Endothelial cell (in vitro differentiated cells): Measurements from ENCODE around the gene GRM8. TPM values are rescaled to one million over a fixed set of nuclear protein-coding genes. Genes with fewer than 3 reads are reported as not detected.

ENCODE experiments used
- DNase-seq: peaks from one replicate; pipeline ENCODE4 v3.0.0; 2021; ENCODE audit warnings: low spot score
- H3K27ac Mint-ChIP-seq: one replicate; pipeline ENCODE4 v1.8.0; 2021; ENCODE audit warnings: mixed read lengths, inconsistent platforms; ENCODE audit not compliant: unreplicated experiment
- H3K27me3 Mint-ChIP-seq: one replicate; pipeline ENCODE4 v1.8.0; 2021; ENCODE audit warnings: mild to moderate bottlenecking, moderate library complexity, mixed read lengths, inconsistent platforms; ENCODE audit not compliant: unreplicated experiment
- H3K36me3 Mint-ChIP-seq: one replicate; pipeline ENCODE4 v1.8.0; 2021; ENCODE audit warnings: mild to moderate bottlenecking, low read depth, mixed read lengths, inconsistent platforms; ENCODE audit not compliant: unreplicated experiment
- H3K4me1 Mint-ChIP-seq: one replicate; pipeline ENCODE4 v1.8.0; 2021; ENCODE audit warnings: mild to moderate bottlenecking, mixed read lengths, inconsistent platforms; ENCODE audit not compliant: unreplicated experiment
- H3K4me3 Mint-ChIP-seq: one replicate; pipeline ENCODE4 v1.8.0; 2021; ENCODE audit warnings: mild to moderate bottlenecking, mixed read lengths, inconsistent platforms; ENCODE audit not compliant: unreplicated experiment
- H3K9me3 Mint-ChIP-seq: one replicate; pipeline ENCODE4 v1.8.0; 2021; ENCODE audit warnings: mixed read lengths, inconsistent platforms; ENCODE audit not compliant: unreplicated experiment
- CTCF ChIP-seq: fragments of 200-600 bp; sonication (generic); IDR thresholded peaks from one replicate; pipeline ENCODE4 v1.5.0; 2021; ENCODE audit warnings: antibody characterized with exemption; ENCODE audit not compliant: unreplicated experiment
- total RNA-seq: library from RNA; stranded (reverse); fragmentation: NEBNext Ultra II Directional; extraction: Animal tissue kit (Norgen Biotek cat#: 25700); gene quantifications from one replicate; pipeline ENCODE4 v1.2.1, GENCODE V29; 2021; ENCODE audit not compliant: unreplicated experiment

GRM8 gene
- total RNA-seq, 1 donor from 2014 or later, result 1.5 TPM

GRCh38 chr7:126856691-126857291 is 395.9 kb downstream of the GRM8 start:
- Mint-ChIP-seq H3K4me1 (peaks cover 10% of the 10 kb centered on the region), H3K27me3 (no peaks in the 10 kb centered on the region), H3K9me3 (no peaks in the 10 kb centered on the region), H3K36me3 (no peaks in the 10 kb centered on the region), H3K4me3 (no peak overlapping the region), H3K27ac (no peak overlapping the region)
- TF ChIP-seq CTCF, result peak; percentile 72
- no peak for DNase-seq

- no peaks in the 10 kb centered on the region for H3K4me1 Mint-ChIP-seq
- no peak overlapping the region for H3K27ac Mint-ChIP-seq
- no peaks in the 10 kb centered on the region for H3K36me3 Mint-ChIP-seq
- H3K27me3 Mint-ChIP-seq, result no peaks in the 10 kb centered on the region
- no peak for DNase-seq
- H3K9me3 Mint-ChIP-seq, result no peaks in the 10 kb centered on the region
- H3K4me3 Mint-ChIP-seq, result no peak overlapping the region
- TF ChIP-seq CTCF, result no peak
Measured at GRCh38 chr7:126845331-126845730, 407.4 kb downstream of the GRM8 start.

GRCh38 chr7:126843883-126844282 is 408.9 kb downstream of the GRM8 start:
- H3K4me1 Mint-ChIP-seq, result no peaks in the 10 kb centered on the region
- no peaks in the 10 kb centered on the region for H3K36me3 Mint-ChIP-seq
- TF ChIP-seq CTCF, result no peak
- H3K4me3 Mint-ChIP-seq, result no peak overlapping the region
- H3K9me3 Mint-ChIP-seq, result no peaks in the 10 kb centered on the region
- H3K27me3 Mint-ChIP-seq, result no peaks in the 10 kb centered on the region
- no peak for DNase-seq
- H3K27ac Mint-ChIP-seq, result no peak overlapping the region

GRCh38 chr7:126843336-126843735 is 409.4 kb downstream of the GRM8 start:
- no peaks in the 10 kb centered on the region for H3K27me3 Mint-ChIP-seq
- no peak for TF ChIP-seq CTCF
- H3K36me3 Mint-ChIP-seq, result no peaks in the 10 kb centered on the region

GRCh38 chr7:126842451-126842850 is 410.3 kb downstream of the GRM8 start:
- no peaks in the 10 kb centered on the region for H3K9me3 Mint-ChIP-seq
- no peak overlapping the region for H3K27ac Mint-ChIP-seq
- no peaks in the 10 kb centered on the region for H3K36me3 Mint-ChIP-seq
- no peaks in the 10 kb centered on the region for H3K4me1 Mint-ChIP-seq
- no peak overlapping the region for H3K4me3 Mint-ChIP-seq
- H3K27me3 Mint-ChIP-seq, result no peaks in the 10 kb centered on the region
- no peak for DNase-seq
- no peak for TF ChIP-seq CTCF

More at GRCh38 chr7:126843336-126843735, 409.4 kb downstream of the GRM8 start:
- no peak for DNase-seq
- Mint-ChIP-seq H3K4me1 (no peaks in the 10 kb centered on the region), H3K27ac (no peak overlapping the region), H3K4me3 (no peak overlapping the region), H3K9me3 (no peaks in the 10 kb centered on the region)
